IMR-90 (cell line): ENCODE data around the gene CACNA1D. TPM values are rescaled to one million over a fixed set of nuclear protein-coding genes. Genes with fewer than 3 reads are reported as not detected.

Experiments
- ATAC-seq: fragments of 200-7000 bp; cut with Tn5 transposase; 2 replicates; pipeline ENCODE4 v1.9.1; 2020; ENCODE audit warnings: low read depth, mild to moderate bottlenecking, moderate library complexity
- BruUV-seq: library from RNA; stranded (reverse); fragments of 400-500 nt; replicated peaks from 2 replicates; lab custom pipeline; 2021; lab: Mats Ljungman, UMichigan
- CTCF ChIA-PET: fragments of 300-600 bp; formaldehyde crosslinking; extraction: SDS; loops from one replicate; lab custom pipeline; 2021; ENCODE audit warnings: antibody characterized with exemption; lab: Yijun Ruan, JAX
- POLR2A ChIA-PET: fragments of 300-600 bp; sonication (Branson Sonifier 250); formaldehyde crosslinking; loops from one replicate; lab custom pipeline; 2022; ENCODE audit warnings: antibody characterized with exemption; ENCODE audit not compliant: unreplicated experiment; lab: Charles Lee
- DNase-seq: peaks from one replicate; pipeline ENCODE4 v3.0.0; 2013
- H2AFZ ChIP-seq: replicated peaks from 2 replicates; pipeline ENCODE3; 2013; ENCODE audit warnings: low read length, mild to moderate bottlenecking; ENCODE audit not compliant: poor library complexity
- H2AK5ac ChIP-seq: 2 replicates; pipeline ENCODE4 v1.6.1; 2013; ENCODE audit warnings: low read depth, low read length, inconsistent platforms
- H2AK9ac ChIP-seq: replicated peaks from 2 replicates; pipeline ENCODE3; 2013; ENCODE audit warnings: mild to moderate bottlenecking, low read depth, low read length, moderate library complexity; ENCODE audit not compliant: poor library complexity
- H2BK120ac ChIP-seq: 2 replicates; pipeline ENCODE4 v1.6.1; 2013; ENCODE audit warnings: low read depth, low read length, inconsistent platforms
- H2BK15ac ChIP-seq: 3 replicates; pipeline ENCODE4 v1.6.1; 2013; ENCODE audit warnings: low read depth, low read length, inconsistent platforms
- H2BK20ac ChIP-seq: 2 replicates; pipeline ENCODE4 v1.6.1; 2013; ENCODE audit warnings: low read depth, mild to moderate bottlenecking, inconsistent platforms, low read length, moderate library complexity
- H2BK5ac ChIP-seq: 2 replicates; pipeline ENCODE4 v1.6.1; 2013; ENCODE audit warnings: mild to moderate bottlenecking, low read depth, low read length, inconsistent platforms; ENCODE audit not compliant: poor library complexity, severe bottlenecking
- H3K14ac ChIP-seq: replicated peaks from 2 replicates; pipeline ENCODE4 v1.6.1; 2013; ENCODE audit warnings: low read depth, low read length, inconsistent platforms
- H3K18ac ChIP-seq: 2 replicates; pipeline ENCODE4 v1.6.1; 2013; ENCODE audit warnings: low read depth, low read length, control low read depth
- H3K23ac ChIP-seq: 2 replicates; pipeline ENCODE4 v1.6.1; 2013; ENCODE audit warnings: low read depth, low read length, inconsistent platforms
- H3K27ac ChIP-seq: 2 replicates; pipeline ENCODE4 v1.5.1; 2013; ENCODE audit warnings: mild to moderate bottlenecking, control low read depth, low read length; ENCODE audit not compliant: insufficient read depth
- H3K27me3 ChIP-seq: 2 replicates; pipeline ENCODE4 v1.6.1; 2013; ENCODE audit warnings: low read length; ENCODE audit not compliant: control insufficient read depth, insufficient read depth
- H3K36me3 ChIP-seq: 2 replicates; pipeline ENCODE4 v1.6.1; 2013; ENCODE audit warnings: low read length, mixed read lengths; ENCODE audit not compliant: control insufficient read depth, insufficient read depth
- H3K4ac ChIP-seq: 2 replicates; pipeline ENCODE4 v1.6.1; 2013; ENCODE audit warnings: low read depth, low read length, inconsistent platforms
- H3K4me1 ChIP-seq: 2 replicates; pipeline ENCODE4 v1.6.1; 2013; ENCODE audit warnings: low read length, mixed read lengths; ENCODE audit not compliant: control insufficient read depth, insufficient read depth
- H3K4me2 ChIP-seq: 2 replicates; pipeline ENCODE4 v1.6.1; 2013; ENCODE audit warnings: low read depth, mild to moderate bottlenecking, control low read depth, low read length, moderate library complexity
- H3K4me3 ChIP-seq: 2 replicates; pipeline ENCODE4 v1.5.1; 2013; ENCODE audit warnings: low read depth, mild to moderate bottlenecking, control low read depth, low read length, moderate library complexity; ENCODE audit not compliant: insufficient read depth
- H3K56ac ChIP-seq: 2 replicates; pipeline ENCODE4 v1.6.1; 2013; ENCODE audit warnings: low read length, inconsistent platforms; ENCODE audit not compliant: insufficient read depth; ENCODE audit errors: extremely low read depth
- H3K79me1 ChIP-seq, 2 experiments: 2 replicates each; pipeline ENCODE4 v1.6.1; 2013; ENCODE audit warnings: low read length in 2 of 2, inconsistent platforms in 1 of 2, low read depth in 1 of 2
- H3K9ac ChIP-seq: 2 replicates; pipeline ENCODE4 v1.6.1; 2013; ENCODE audit warnings: low read depth, low read length, control low read depth
- H3K9me1 ChIP-seq: 2 replicates; pipeline ENCODE4 v1.6.1; 2013; ENCODE audit warnings: low read length, inconsistent platforms; ENCODE audit not compliant: insufficient read depth
- H3K9me3 ChIP-seq: 2 replicates; pipeline ENCODE4 v1.6.1; 2013; ENCODE audit warnings: low read length; ENCODE audit not compliant: control insufficient read depth, insufficient read depth
- H4K20me1 ChIP-seq: 2 replicates; pipeline ENCODE4 v1.6.1; 2013; ENCODE audit warnings: low read length, inconsistent platforms; ENCODE audit not compliant: insufficient read depth
- H4K5ac ChIP-seq: 2 replicates; pipeline ENCODE4 v1.6.1; 2013; ENCODE audit warnings: mild to moderate bottlenecking, low read depth, low read length, control low read depth
- H4K8ac ChIP-seq, 2 experiments: 2 replicates each; pipeline ENCODE4 v1.6.1; 2013; ENCODE audit warnings: low read depth in 2 of 2, low read length in 2 of 2, control low read depth in 1 of 2, inconsistent platforms in 1 of 2
- H4K91ac ChIP-seq: 2 replicates; pipeline ENCODE4 v1.6.1; 2013; ENCODE audit warnings: low read depth, low read length, inconsistent platforms; ENCODE audit not compliant: insufficient read depth
- USF2 ChIP-seq: fragments of 150-350 bp; IDR thresholded peaks from 2 replicates; pipeline ENCODE4 v1.6.1; 2017; ENCODE audit warnings: mild to moderate bottlenecking, antibody characterized with exemption, low read length, low read depth
- WGBS, 2 experiments: methylation state at CpG; one replicate each; pipeline versions ENCODE4 v1.1.5 to v1.1.7; 2013; ENCODE audit warnings: missing lambda C conversion rate in 2 of 2; ENCODE audit not compliant: insufficient read length in 1 of 2; ENCODE audit errors: extremely low coverage in 2 of 2; 5-methylcytosine and 5-hydroxymethylcytosine counted together
- dilution Hi-C: fragments of 300-500 bp; cut with HindIII; formaldehyde crosslinking; loops from one replicate; pipeline ENCODE4 v1.14.3; 2018; ENCODE audit warnings: low sequenced_read_pairs; ENCODE audit not compliant: unreplicated experiment
- in situ Hi-C: fragments of 300-500 bp; cut with MboI; formaldehyde crosslinking; loops from 3 replicates; pipeline ENCODE4 v1.14.3; 2019; ENCODE audit warnings: low sequenced_read_pairs, inconsistent platforms, mixed read lengths
- intact Hi-C: fragments of 100-400 bp; cut with micrococcal nuclease; formaldehyde crosslinking; loops from 2 replicates; pipeline ENCODE4 v1.10.0; 2022
- polyA plus RNA-seq, 3 experiments: library from polyadenylated mRNA; depleted of rRNA; stranded (reverse); fragments of >200 nt; gene quantifications; 2 replicates each; pipeline ENCODE4 v1.2.3, GENCODE V29; 2012; ENCODE audit warnings: low replicate concordance in 1 of 3
- total RNA-seq: library from RNA; depleted of rRNA; stranded (reverse); fragments of >200 nt; gene quantifications from 2 replicates; pipeline ENCODE4 v1.2.3, GENCODE V29; 2012

Gene CACNA1D
- total and polyA plus RNA-seq, 2 of the 4 experiments (the other 2 are of a cell fraction): 0.07 TPM; not detected in 1

GRCh38 chr3:53768478-53769459, 274.4 kb downstream of the CACNA1D start:
- intact Hi-C loops: no loop called here
- H2BK20ac ChIP-seq: no peak overlapping the region

More at GRCh38 chr3:53768478-53769459, 274.4 kb downstream of the CACNA1D start:
- in situ Hi-C loops: no loop called here
- Histone ChIP-seq H2BK120ac (no peak overlapping the region), H3K14ac (no peak overlapping the region), H2AFZ (no peak overlapping the region), H3K9ac (no peak overlapping the region), H3K18ac (no peak overlapping the region), H3K4me3 (no peak overlapping the region), H2AK5ac (no peak overlapping the region), H3K4ac (no peak overlapping the region), H3K79me1 (no peaks in the 10 kb centered on the region), H3K4me1 (peaks cover 9% of the 10 kb centered on the region; the same call in 1 of the 2 replicates), H4K8ac (no peak overlapping the region), H3K27ac (no peak overlapping the region), H3K27me3 (peaks cover 19% of the 10 kb centered on the region; the same call in 1 of the 2 replicates), H3K36me3 (no peaks in the 10 kb centered on the region), H3K56ac (no peak overlapping the region), H3K23ac (no peak overlapping the region), H2BK15ac (no peak overlapping the region), H3K9me3 (no peaks in the 10 kb centered on the region), H4K5ac (no peak overlapping the region), H3K4me2 (no peak overlapping the region), H3K9me1 (no peaks in the 10 kb centered on the region), H4K20me1 (no peaks in the 10 kb centered on the region), H4K91ac (no peak overlapping the region), H2BK5ac (no peak overlapping the region), H2AK9ac (peak overlapping the region; percentile 37)
- CTCF ChIA-PET: no interaction called here
- DNase-seq (no peak), ATAC-seq (no peak)
- POLR2A ChIA-PET: no interaction called here
- no TSS peak for BruUV-seq
- WGBS, 2 experiments: no CpG with 5 or more reads among the region's 12 CpGs
- no peak for TF ChIP-seq USF2
- dilution Hi-C loops: no loop called here
